Lung (tissue), 12 donors: ENCODE data around the gene MALAT1. TPM values are rescaled to one million over a fixed set of nuclear protein-coding genes. Genes with fewer than 3 reads are reported as not detected.

Experiments
- ATAC-seq: fragments of 200-7000 bp; cut with Tn5 transposase; one replicate; pipeline ENCODE4 v1.9.1; 2020; ENCODE audit warnings: moderate number of reproducible peaks; ENCODE audit not compliant: insufficient read depth, low FRiP score
- DNase-seq, 3 donors: peaks; one replicate each; pipeline ENCODE4 v3.0.0-alpha.2; 2013 to 2017
- H3K27ac ChIP-seq, 2 donors: one replicate each; pipeline ENCODE4 v1.5.1; 2013; ENCODE audit warnings: mild to moderate bottlenecking in 2 of 2, moderate library complexity in 2 of 2, control low read depth in 1 of 2, inconsistent platforms in 1 of 2, low read depth in 1 of 2, low read length in 1 of 2
- H3K27me3 ChIP-seq, 3 donors: one replicate each; pipeline ENCODE4 v1.5.1; 2013; ENCODE audit warnings: low read length in 2 of 3; ENCODE audit not compliant: control insufficient read depth in 3 of 3, insufficient read depth in 3 of 3
- H3K36me3 ChIP-seq, 4 donors: one replicate each; pipeline ENCODE4 v1.5.1; 2013; ENCODE audit warnings: low read length in 4 of 4, mild to moderate bottlenecking in 1 of 4, moderate library complexity in 1 of 4; ENCODE audit not compliant: control insufficient read depth in 4 of 4, insufficient read depth in 4 of 4
- H3K4me1 ChIP-seq, 5 donors: one replicate each; pipeline ENCODE4 v1.5.1; 2013; ENCODE audit warnings: low read length in 5 of 5, mild to moderate bottlenecking in 2 of 5, moderate library complexity in 1 of 5; ENCODE audit not compliant: control insufficient read depth in 5 of 5, insufficient read depth in 5 of 5
- H3K4me3 ChIP-seq: one replicate; pipeline ENCODE4 v1.5.1; 2013; ENCODE audit warnings: mild to moderate bottlenecking, control low read depth, moderate library complexity
- H3K9ac ChIP-seq, 2 donors: one replicate each; pipeline ENCODE4 v1.5.1; 2013; ENCODE audit warnings: low read length in 2 of 2, control low read depth in 1 of 2; ENCODE audit not compliant: insufficient read depth in 1 of 2
- H3K9me3 ChIP-seq, 4 donors: one replicate each; pipeline ENCODE4 v1.5.1; 2013; ENCODE audit warnings: low read length in 3 of 4, mild to moderate bottlenecking in 1 of 4, moderate library complexity in 1 of 4; ENCODE audit not compliant: control insufficient read depth in 4 of 4, insufficient read depth in 3 of 4
- WGBS, 2 donors: extraction: QIAGEN DNeasy Blood & Tissue Kit; methylation state at CpG; one replicate each; pipeline ENCODE4 v1.1.7; 2013; 5-methylcytosine and 5-hydroxymethylcytosine counted together
- polyA plus RNA-seq, 2 donors: library from polyadenylated mRNA; stranded (reverse); fragments of 200-250 nt; gene quantifications; one replicate each; pipeline ENCODE4 v1.2.1, GENCODE V29; 2013
- total RNA-seq, 2 donors: library from RNA; depleted of rRNA in 1 of 2; stranded (reverse); fragments of >200 nt in 1 of 2; gene quantifications; one replicate each; pipeline ENCODE4 v1.2.1, GENCODE V29; 2014 to 2021
- TF ChIP-seq, protein P1 (sequence below): IDR thresholded peaks from 2 replicates; pipeline ENCODE4 v1.5.1; 2012; ENCODE audit warnings: mild to moderate bottlenecking; ENCODE audit errors: control extremely low read depth, extremely low read depth
- donor health status: control.
- donor health status: control.
- donor health status: Bipolar disorder and iron deficiency.
- donor health status: healthy.
- donor health status: DM: yes; HTN: yes; CAD: no.

Gene MALAT1
- total and polyA plus RNA-seq, 4 donors = 125 to 48,332 (median 6,799) TPM

DNA sequence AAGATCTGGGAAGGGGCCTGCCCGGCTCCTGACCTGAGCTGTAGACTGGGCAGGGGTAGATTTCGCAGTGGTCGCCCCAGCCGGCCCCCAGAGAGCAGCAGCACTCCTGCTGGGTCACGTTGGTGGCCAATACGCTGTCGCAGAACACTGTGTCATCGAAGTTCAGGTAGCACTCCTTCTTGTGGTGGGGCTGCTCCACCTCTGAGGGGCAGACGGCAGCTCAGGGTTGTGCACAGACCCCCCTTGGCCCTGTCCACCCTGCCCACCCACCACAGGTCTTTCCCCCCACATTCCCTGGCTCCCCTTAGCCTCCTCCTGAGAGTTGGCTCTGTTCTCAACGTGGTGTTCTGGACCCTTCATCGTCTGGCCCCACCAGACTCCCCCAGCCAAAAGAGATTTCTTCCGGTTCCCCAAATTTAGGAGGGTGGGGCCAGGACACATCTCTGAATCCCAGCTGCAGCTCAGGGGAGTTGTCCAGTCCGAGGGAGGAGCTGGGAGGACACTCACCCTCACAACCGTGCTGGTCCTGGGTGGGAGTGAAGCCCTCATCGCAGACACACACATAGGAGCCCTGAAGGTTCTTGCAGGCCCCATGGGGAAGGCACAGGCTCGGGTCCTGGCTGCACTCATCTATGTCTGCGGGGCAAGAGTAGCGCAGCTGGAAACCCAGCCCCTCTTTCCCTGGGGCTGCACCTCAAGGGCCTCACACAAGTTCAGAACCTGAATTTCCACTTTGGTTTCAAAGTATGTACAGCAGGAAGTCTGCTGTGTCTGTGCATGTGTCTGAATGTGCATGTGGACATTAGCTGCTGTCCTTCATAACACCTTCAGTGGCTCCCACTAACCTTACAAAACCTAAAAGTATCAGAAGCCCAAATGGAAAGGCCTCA, 42.5 kb downstream of the MALAT1 start:
- H3K27ac ChIP-seq = peak overlapping the region; percentile 78 to 79
- H3K27me3 ChIP-seq = no peaks in the 10 kb centered on the region
- whole genome bisulfite sequencing, 2 donors = 32 to 41% methylated on average over 18 of the region's 18 CpGs
- ATAC-seq (no peak), DNase-seq (peak; percentile 53 to 80 (median 63))
- peaks cover 0 to 16% (median 12%) of the 10 kb centered on the region in 5 donors for H3K4me1 ChIP-seq
- peaks cover 3 to 31% (median 16%) of the 10 kb centered on the region in 4 donors for H3K36me3 ChIP-seq
- no peak overlapping the region for H3K9ac ChIP-seq
- TF ChIP-seq, protein P1, sequence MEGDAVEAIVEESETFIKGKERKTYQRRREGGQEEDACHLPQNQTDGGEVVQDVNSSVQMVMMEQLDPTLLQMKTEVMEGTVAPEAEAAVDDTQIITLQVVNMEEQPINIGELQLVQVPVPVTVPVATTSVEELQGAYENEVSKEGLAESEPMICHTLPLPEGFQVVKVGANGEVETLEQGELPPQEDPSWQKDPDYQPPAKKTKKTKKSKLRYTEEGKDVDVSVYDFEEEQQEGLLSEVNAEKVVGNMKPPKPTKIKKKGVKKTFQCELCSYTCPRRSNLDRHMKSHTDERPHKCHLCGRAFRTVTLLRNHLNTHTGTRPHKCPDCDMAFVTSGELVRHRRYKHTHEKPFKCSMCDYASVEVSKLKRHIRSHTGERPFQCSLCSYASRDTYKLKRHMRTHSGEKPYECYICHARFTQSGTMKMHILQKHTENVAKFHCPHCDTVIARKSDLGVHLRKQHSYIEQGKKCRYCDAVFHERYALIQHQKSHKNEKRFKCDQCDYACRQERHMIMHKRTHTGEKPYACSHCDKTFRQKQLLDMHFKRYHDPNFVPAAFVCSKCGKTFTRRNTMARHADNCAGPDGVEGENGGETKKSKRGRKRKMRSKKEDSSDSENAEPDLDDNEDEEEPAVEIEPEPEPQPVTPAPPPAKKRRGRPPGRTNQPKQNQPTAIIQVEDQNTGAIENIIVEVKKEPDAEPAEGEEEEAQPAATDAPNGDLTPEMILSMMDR = no peak
- H3K4me3 ChIP-seq = no peak overlapping the region
- no peaks in the 10 kb centered on the region for H3K9me3 ChIP-seq

DNA sequence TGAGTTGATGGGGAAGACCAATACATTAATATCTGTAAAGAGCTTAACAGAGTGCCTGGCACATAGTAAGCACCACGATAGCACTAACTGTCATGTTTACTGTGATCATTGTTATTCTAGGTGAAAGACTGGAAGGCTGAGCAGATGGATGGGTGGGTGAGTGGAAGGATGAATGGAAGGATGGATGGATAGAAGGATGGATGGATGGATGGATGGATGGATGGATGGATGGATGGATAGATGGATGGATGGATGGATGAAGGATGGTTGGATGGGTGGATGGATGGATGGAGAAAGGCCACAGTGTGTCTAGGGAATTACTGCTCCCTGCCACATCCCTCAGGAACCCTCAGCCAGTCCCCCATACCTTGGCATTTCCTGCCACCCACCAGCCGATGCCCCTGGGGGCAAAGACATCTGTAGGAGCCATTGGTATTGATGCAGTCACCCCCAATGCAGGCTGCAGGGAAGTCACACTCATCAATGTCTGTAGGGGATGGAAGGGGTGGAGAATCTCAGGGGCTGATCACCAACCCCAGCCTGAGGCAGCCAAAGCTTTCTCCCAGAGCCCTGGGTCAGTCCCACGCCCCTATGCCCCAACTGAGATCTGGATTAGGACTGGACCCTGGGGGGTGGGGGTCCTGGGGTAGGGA, 44.0 kb downstream of the MALAT1 start:
- Histone ChIP-seq H3K4me1 (peaks cover 0 to 16% (median 12%) of the 10 kb centered on the region in 5 donors), H3K9me3 (no peaks in the 10 kb centered on the region), H3K9ac (peak overlapping the region in 1 of 2 donors; percentile 46), H3K27ac (no peak overlapping the region), H3K4me3 (no peak overlapping the region), H3K36me3 (peaks cover 3 to 19% (median 16%) of the 10 kb centered on the region in 4 donors), H3K27me3 (no peaks in the 10 kb centered on the region)
- WGBS, 2 donors = 91 to 98% methylated on average over 3 of the region's 3 CpGs
- DNase-seq (no peak), ATAC-seq (no peak)
- TF ChIP-seq, protein P1 = no peak

DNA sequence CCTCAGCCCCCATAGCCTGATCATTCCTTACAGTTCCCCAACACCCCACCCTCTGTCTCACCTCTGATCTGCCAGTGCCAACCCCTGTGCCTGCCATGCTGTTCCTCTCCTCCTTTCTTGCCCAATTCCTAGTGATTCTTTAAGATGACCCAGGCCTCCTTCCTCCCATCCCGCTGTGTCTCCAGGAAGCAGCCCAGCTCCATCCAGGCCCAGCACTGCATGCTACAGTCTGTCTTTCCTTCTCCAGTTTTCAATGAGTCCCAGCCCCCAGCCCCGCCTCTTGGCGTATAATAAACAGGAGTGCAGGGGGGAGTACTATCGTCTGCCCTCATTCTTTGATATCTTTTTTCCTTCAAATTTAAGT, 47.0 kb downstream of the MALAT1 start:
- Histone ChIP-seq H3K4me1 (peaks cover 0 to 13% (median 7%) of the 10 kb centered on the region in 5 donors), H3K27ac (peak overlapping the region in 1 of 2 donors; percentile 77), H3K36me3 (peaks cover 0 to 35% (median 19%) of the 10 kb centered on the region in 4 donors), H3K4me3 (no peak overlapping the region), H3K27me3 (no peaks in the 10 kb centered on the region), H3K9me3 (no peaks in the 10 kb centered on the region), H3K9ac (no peak overlapping the region)
- TF ChIP-seq, protein P1 = no peak
- ATAC-seq (no peak), DNase-seq (no peak)
- WGBS, 2 donors = 41 to 62% methylated on average over 4 of the region's 4 CpGs
